ENCODE measurements around the gene CCDC71.

The CCDC71 gene

DNA sequence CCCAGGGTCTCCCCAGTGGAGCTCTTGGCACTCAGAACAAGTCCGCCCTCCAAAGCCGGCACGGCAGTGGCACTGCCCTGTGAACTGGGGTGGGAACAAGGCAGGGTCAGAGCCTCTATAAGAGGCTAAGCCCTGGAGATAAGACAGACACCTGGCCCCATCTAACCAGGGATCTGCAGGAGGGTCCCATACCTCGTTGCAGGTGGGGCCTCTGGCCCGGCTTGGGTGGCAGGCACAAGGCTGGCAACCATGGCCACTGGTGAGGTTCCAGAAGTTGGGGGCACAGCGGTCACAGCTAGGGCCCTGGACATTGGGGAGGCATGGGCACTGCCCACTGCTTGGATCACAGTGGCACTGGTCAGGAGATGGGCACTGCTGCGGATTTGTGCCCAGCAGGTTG is 41.9 kb downstream of the CCDC71 start:
- TF ChIP-seq CSDC2 (CRISPR knock-in tag; IDR thresholded peaks at IDR 0.05) = no peak
- TF ChIP-seq SNAI2 (CRISPR knock-in tag; IDR thresholded peaks at IDR 0.05) = no peak
- no peak for TF ChIP-seq OSR1 (CRISPR knock-in tag; IDR thresholded peaks at IDR 0.05)
- no peak for TF ChIP-seq PPARA (CRISPR knock-in tag; IDR thresholded peaks at IDR 0.05; ENCODE audit: borderline replicate concordance)
- no peak for TF ChIP-seq GLIS3 (CRISPR knock-in tag; IDR thresholded peaks at IDR 0.05)
- no peak for TF ChIP-seq ISL1 (CRISPR knock-in tag; IDR thresholded peaks at IDR 0.05)
- ATAC-seq = no peak

DNA sequence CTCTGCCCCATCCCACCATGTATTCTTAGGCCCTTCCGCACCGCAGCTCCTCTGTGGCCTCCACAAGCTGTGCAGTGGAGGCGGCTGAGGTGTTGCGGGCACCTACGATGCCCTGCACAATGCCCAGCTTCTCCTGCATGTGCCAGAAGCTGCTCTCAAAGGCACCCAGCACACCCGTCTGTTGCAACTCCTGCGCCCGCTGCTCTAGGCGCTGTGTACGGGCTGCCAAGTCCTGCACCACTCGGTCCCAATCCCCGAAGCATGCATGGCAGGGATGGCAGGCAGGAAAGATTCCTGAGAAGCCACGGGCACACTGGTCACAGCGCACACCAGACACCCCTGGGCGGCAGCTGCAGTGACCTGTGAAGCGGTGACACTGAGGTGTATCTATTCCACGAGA is 42.4 kb downstream of the CCDC71 start:
- ATAC-seq = no peak
- no peak for TF ChIP-seq ZC3H10 (CRISPR knock-in tag; IDR thresholded peaks at IDR 0.05)

DNA sequence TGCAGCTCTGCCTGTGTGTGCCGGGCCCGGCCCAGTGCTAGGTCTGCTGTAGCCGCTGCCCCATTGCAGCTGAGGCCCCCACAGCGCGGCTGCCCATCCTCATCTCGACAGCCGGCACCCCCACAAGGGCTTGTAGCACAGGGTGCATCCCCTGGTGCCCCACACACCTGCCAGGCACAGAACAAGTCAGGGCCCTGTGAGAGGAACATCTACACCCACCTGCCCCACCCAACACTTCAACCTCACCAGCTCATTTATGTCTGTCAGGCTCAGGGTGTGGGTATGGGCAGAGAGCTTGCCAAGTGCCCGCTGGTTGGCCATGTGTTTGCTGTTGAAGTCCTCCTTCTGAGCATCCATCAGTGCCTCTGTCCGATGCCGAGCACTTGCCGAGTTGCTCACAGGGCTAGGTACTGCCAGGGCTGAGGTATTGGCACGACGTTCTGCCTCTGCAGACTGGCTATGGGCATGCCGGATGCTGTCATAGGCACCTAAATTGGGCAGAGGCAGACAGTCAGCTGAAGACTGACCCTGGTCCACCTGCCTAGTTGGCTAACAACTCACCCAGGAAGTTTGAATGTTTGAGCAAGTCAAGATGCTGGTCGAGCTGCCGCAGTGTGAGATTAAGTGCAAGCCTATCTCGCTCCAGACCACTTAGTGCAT is 43.1 kb downstream of the CCDC71 start:
- no peak for ATAC-seq

DNA sequence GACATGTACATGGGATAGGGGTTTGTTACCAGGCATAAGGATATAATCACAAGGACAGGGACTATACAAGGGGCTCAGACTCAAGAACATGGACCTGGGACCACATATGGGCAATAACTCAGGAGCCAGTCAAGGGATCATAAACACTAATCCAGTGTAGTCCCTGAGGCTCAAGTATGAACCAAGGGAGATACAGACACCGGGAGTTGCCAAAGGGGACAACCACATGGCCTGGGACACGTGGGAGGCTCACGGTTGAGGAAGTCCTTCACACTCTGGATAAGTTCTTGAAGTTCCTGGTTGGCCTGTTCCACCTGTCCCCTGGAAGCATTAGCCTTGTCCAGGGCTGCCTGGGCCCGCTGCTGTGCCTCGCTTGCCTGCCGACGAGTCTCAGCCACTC is 43.7 kb downstream of the CCDC71 start:
- ATAC-seq = no peak

More for the DNA sequence above, 43.1 kb downstream of the CCDC71 start:
- TF ChIP-seq ESRRG (CRISPR knock-in tag; IDR thresholded peaks at IDR 0.05) = no peak
- TF ChIP-seq PPARA (CRISPR knock-in tag; IDR thresholded peaks at IDR 0.05; ENCODE audit: borderline replicate concordance) = no peak
- no peak for TF ChIP-seq BACH2 (CRISPR knock-in tag; IDR thresholded peaks at IDR 0.05; ENCODE audit: borderline replicate concordance)
- TF ChIP-seq OSR1 (CRISPR knock-in tag; IDR thresholded peaks at IDR 0.05) = no peak

DNA sequence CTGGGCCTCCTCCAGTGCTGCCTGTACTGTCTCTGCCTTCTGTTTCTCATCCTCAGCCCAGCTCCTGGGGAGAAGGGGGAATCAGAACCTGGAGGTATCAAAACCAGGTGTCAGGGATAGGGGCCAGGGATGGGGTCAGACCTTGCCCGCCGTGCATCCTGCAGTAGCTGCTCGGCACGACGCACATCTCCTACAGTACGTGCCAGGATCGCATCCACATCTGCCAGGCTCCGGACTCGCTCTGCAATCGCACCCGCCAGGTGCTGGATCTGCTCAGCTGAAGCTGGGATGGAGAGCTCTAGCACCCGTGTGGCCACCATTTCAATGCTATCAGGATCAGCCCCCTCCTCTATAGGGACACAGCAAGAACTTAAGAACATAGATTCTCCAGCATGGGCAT is 44.1 kb downstream of the CCDC71 start:
- ATAC-seq = no peak
- TF ChIP-seq PPARA (CRISPR knock-in tag; IDR thresholded peaks at IDR 0.05; ENCODE audit: borderline replicate concordance) (no peak), RARB (CRISPR knock-in tag; IDR thresholded peaks at IDR 0.05) (no peak), CSDC2 (CRISPR knock-in tag; IDR thresholded peaks at IDR 0.05) (no peak), BACH2 (CRISPR knock-in tag; IDR thresholded peaks at IDR 0.05; ENCODE audit: borderline replicate concordance) (no peak), ZC3H10 (CRISPR knock-in tag; IDR thresholded peaks at IDR 0.05) (no peak), ZNF565 (CRISPR knock-in tag; conservative IDR thresholded peaks at IDR 0.05; ENCODE audit: low read depth) (no peak)
- TF ChIP-seq, protein P1, sequence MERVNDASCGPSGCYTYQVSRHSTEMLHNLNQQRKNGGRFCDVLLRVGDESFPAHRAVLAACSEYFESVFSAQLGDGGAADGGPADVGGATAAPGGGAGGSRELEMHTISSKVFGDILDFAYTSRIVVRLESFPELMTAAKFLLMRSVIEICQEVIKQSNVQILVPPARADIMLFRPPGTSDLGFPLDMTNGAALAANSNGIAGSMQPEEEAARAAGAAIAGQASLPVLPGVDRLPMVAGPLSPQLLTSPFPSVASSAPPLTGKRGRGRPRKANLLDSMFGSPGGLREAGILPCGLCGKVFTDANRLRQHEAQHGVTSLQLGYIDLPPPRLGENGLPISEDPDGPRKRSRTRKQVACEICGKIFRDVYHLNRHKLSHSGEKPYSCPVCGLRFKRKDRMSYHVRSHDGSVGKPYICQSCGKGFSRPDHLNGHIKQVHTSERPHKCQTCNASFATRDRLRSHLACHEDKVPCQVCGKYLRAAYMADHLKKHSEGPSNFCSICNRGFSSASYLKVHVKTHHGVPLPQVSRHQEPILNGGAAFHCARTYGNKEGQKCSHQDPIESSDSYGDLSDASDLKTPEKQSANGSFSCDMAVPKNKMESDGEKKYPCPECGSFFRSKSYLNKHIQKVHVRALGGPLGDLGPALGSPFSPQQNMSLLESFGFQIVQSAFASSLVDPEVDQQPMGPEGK (CRISPR knock-in tag; IDR thresholded peaks at IDR 0.05; ENCODE audit: borderline replicate concordance) = no peak

More for the DNA sequence above, 43.7 kb downstream of the CCDC71 start:
- TF ChIP-seq ZC3H10 (CRISPR knock-in tag; IDR thresholded peaks at IDR 0.05) (no peak), TCF4 (CRISPR knock-in tag; IDR thresholded peaks at IDR 0.05; ENCODE audit: borderline replicate concordance) (no peak), CSDC2 (CRISPR knock-in tag; IDR thresholded peaks at IDR 0.05) (no peak), ZFP30 (CRISPR knock-in tag; IDR thresholded peaks at IDR 0.05) (no peak), ZFP3 (CRISPR knock-in tag; IDR thresholded peaks at IDR 0.05) (no peak), OSR1 (CRISPR knock-in tag; IDR thresholded peaks at IDR 0.05) (no peak)
- TF ChIP-seq, protein P2, sequence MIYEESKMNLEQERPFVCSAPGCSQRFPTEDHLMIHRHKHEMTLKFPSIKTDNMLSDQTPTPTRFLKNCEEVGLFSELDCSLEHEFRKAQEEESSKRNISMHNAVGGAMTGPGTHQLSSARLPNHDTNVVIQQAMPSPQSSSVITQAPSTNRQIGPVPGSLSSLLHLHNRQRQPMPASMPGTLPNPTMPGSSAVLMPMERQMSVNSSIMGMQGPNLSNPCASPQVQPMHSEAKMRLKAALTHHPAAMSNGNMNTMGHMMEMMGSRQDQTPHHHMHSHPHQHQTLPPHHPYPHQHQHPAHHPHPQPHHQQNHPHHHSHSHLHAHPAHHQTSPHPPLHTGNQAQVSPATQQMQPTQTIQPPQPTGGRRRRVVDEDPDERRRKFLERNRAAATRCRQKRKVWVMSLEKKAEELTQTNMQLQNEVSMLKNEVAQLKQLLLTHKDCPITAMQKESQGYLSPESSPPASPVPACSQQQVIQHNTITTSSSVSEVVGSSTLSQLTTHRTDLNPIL (CRISPR knock-in tag; IDR thresholded peaks at IDR 0.05; ENCODE audit: low read depth) = no peak

DNA sequence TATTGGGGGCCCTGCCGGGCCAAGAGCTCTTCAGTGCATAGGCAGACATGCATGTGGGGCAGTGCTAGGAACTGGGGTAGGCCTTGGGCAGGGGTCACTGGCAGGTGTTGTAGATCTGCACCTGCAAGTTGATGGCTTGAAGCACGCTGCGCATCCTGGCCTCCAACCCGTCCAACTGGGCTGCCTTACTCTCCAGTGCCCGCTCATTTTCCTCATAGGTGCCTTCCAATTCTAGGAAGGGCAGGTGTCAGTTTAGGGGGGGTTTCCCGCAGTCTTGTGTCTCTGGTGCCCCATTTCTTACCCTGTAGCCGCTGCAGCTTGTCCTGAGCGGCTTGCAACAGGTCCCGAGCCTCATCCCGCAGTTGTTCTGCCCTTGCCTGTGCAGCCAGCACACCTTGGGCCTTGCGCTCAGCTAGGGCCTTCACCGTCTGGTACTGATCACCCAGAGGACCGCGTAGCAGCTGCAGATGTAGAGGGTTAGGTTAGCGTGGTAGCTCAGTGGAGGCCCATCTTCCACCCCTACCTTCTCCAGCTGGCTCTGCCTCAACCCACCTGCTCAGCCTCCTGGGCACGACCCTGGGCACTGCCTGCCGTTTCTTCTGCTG is 44.9 kb downstream of the CCDC71 start:
- no peak for ATAC-seq
- TF ChIP-seq RARB (CRISPR knock-in tag; IDR thresholded peaks at IDR 0.05) = no peak
- TF ChIP-seq ZFP30 (CRISPR knock-in tag; IDR thresholded peaks at IDR 0.05) = no peak
- no peak for TF ChIP-seq BACH2 (CRISPR knock-in tag; IDR thresholded peaks at IDR 0.05; ENCODE audit: borderline replicate concordance)
- no peak for TF ChIP-seq ZNF565 (CRISPR knock-in tag; conservative IDR thresholded peaks at IDR 0.05; ENCODE audit: low read depth)
- TF ChIP-seq ESRRG (CRISPR knock-in tag; IDR thresholded peaks at IDR 0.05) = no peak
- no peak for TF ChIP-seq CSDC2 (CRISPR knock-in tag; IDR thresholded peaks at IDR 0.05)
- no peak for TF ChIP-seq ZC3H10 (CRISPR knock-in tag; IDR thresholded peaks at IDR 0.05)
- TF ChIP-seq PPARA (CRISPR knock-in tag; IDR thresholded peaks at IDR 0.05; ENCODE audit: borderline replicate concordance) = no peak
- TF ChIP-seq, protein P3, sequence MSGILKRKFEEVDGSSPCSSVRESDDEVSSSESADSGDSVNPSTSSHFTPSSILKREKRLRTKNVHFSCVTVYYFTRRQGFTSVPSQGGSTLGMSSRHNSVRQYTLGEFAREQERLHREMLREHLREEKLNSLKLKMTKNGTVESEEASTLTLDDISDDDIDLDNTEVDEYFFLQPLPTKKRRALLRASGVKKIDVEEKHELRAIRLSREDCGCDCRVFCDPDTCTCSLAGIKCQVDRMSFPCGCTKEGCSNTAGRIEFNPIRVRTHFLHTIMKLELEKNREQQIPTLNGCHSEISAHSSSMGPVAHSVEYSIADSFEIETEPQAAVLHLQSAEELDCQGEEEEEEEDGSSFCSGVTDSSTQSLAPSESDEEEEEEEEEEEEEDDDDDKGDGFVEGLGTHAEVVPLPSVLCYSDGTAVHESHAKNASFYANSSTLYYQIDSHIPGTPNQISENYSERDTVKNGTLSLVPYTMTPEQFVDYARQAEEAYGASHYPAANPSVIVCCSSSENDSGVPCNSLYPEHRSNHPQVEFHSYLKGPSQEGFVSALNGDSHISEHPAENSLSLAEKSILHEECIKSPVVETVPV (CRISPR knock-in tag; IDR thresholded peaks at IDR 0.05) = no peak
- no peak for TF ChIP-seq ZNF70 (CRISPR knock-in tag; IDR thresholded peaks at IDR 0.05)
- TF ChIP-seq, protein P4, sequence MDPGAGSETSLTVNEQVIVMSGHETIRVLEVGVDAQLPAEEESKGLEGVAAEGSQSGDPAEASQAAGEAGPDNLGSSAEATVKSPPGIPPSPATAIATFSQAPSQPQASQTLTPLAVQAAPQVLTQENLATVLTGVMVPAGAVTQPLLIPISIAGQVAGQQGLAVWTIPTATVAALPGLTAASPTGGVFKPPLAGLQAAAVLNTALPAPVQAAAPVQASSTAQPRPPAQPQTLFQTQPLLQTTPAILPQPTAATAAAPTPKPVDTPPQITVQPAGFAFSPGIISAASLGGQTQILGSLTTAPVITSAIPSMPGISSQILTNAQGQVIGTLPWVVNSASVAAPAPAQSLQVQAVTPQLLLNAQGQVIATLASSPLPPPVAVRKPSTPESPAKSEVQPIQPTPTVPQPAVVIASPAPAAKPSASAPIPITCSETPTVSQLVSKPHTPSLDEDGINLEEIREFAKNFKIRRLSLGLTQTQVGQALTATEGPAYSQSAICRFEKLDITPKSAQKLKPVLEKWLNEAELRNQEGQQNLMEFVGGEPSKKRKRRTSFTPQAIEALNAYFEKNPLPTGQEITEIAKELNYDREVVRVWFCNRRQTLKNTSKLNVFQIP (CRISPR knock-in tag; IDR thresholded peaks at IDR 0.05; ENCODE audit: borderline replicate concordance, low read depth) = no peak
- TF ChIP-seq, protein P5, sequence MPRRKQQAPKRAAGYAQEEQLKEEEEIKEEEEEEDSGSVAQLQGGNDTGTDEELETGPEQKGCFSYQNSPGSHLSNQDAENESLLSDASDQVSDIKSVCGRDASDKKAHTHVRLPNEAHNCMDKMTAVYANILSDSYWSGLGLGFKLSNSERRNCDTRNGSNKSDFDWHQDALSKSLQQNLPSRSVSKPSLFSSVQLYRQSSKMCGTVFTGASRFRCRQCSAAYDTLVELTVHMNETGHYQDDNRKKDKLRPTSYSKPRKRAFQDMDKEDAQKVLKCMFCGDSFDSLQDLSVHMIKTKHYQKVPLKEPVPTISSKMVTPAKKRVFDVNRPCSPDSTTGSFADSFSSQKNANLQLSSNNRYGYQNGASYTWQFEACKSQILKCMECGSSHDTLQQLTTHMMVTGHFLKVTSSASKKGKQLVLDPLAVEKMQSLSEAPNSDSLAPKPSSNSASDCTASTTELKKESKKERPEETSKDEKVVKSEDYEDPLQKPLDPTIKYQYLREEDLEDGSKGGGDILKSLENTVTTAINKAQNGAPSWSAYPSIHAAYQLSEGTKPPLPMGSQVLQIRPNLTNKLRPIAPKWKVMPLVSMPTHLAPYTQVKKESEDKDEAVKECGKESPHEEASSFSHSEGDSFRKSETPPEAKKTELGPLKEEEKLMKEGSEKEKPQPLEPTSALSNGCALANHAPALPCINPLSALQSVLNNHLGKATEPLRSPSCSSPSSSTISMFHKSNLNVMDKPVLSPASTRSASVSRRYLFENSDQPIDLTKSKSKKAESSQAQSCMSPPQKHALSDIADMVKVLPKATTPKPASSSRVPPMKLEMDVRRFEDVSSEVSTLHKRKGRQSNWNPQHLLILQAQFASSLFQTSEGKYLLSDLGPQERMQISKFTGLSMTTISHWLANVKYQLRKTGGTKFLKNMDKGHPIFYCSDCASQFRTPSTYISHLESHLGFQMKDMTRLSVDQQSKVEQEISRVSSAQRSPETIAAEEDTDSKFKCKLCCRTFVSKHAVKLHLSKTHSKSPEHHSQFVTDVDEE (CRISPR knock-in tag; IDR thresholded peaks at IDR 0.05) = no peak
- no peak for TF ChIP-seq ARNTL (CRISPR knock-in tag; IDR thresholded peaks at IDR 0.05; ENCODE audit: borderline replicate concordance, low read depth)
- TF ChIP-seq GLIS3 (CRISPR knock-in tag; IDR thresholded peaks at IDR 0.05) = no peak
- no peak for TF ChIP-seq TOX (CRISPR knock-in tag; IDR thresholded peaks at IDR 0.05; ENCODE audit: borderline replicate concordance)
- TF ChIP-seq ZNF8 (CRISPR knock-in tag; IDR thresholded peaks at IDR 0.05) = no peak

Data from SK-N-SH treated with all-trans-retinoic acid at 6 μM for 48 hours (cell line).